ENCODE data around the gene SLC23A2.

DNA sequence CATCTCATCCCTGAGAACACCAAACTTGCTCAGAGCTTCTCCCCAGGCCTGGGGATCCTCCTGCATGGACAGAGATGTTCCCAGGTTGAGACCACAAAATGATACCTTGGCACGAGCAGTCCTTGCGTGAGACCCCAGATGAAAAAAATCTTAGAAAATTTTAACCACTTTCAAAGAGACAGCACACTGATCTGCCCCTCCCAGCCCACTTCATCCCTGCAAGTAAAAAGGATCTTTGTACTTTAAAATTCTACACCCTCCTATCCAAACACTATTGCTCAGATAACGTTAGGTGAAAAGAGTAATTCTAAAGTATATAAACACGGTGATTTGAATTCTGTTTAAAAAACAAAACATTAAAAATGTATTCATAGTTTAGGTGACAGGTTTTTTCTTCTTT lies 98.5 kb downstream of the SLC23A2 start:
- TF ChIP-seq POLR2AphosphoS5 (IDR thresholded peaks at IDR 0.05; ENCODE audit: low read depth, low read length) (no peak), TAF1 (IDR thresholded peaks at IDR 0.05; ENCODE audit: borderline replicate concordance, low read depth, low read length) (no peak)

Measured in GM12892 (cell line).